SK-N-SH treated with all-trans-retinoic acid at 6 μM for 48 hours (cell line): ENCODE data around the gene VPS26A.

Experiments
- BACH2 ChIP-seq: fragments of 250-450 bp; sonication (Bioruptor Pico); IDR thresholded peaks from 2 replicates; pipeline ENCODE4 v1.9.0; 2021; ENCODE audit warnings: mild to moderate bottlenecking, borderline replicate concordance
- CREB5 ChIP-seq: fragments of 250-450 bp; sonication (Bioruptor Pico); IDR thresholded peaks from 2 replicates; pipeline ENCODE4 v1.5.1; 2020; ENCODE audit warnings: low read depth, mild to moderate bottlenecking, moderate library complexity
- CSDC2 ChIP-seq: fragments of 250-450 bp; sonication (Bioruptor Pico); IDR thresholded peaks from 2 replicates; pipeline ENCODE4 v1.5.0; 2020; ENCODE audit warnings: mild to moderate bottlenecking, moderate library complexity
- PATZ1 ChIP-seq: fragments of 250-450 bp; sonication (Bioruptor Pico); IDR thresholded peaks from 2 replicates; pipeline ENCODE4 v1.8.0; 2020; ENCODE audit warnings: mild to moderate bottlenecking, moderate library complexity, borderline replicate concordance
- POU6F1 ChIP-seq: fragments of 250-450 bp; sonication (Bioruptor Pico); IDR thresholded peaks from 2 replicates; pipeline ENCODE4 v1.8.0; 2021; ENCODE audit warnings: low read depth, mild to moderate bottlenecking, moderate library complexity, borderline replicate concordance
- TCF4 ChIP-seq: fragments of 250-450 bp; sonication (Bioruptor Pico); IDR thresholded peaks from 2 replicates; pipeline ENCODE4 v1.8.0; 2021; ENCODE audit warnings: mild to moderate bottlenecking, moderate library complexity, borderline replicate concordance
- TSHZ2 ChIP-seq: fragments of 250-450 bp; sonication (Bioruptor Pico); IDR thresholded peaks from 2 replicates; pipeline ENCODE4 v1.5.0; 2020; ENCODE audit warnings: mild to moderate bottlenecking, moderate library complexity
- ZC3H10 ChIP-seq: fragments of 250-450 bp; sonication (Bioruptor Pico); IDR thresholded peaks from 2 replicates; pipeline ENCODE4 v1.5.1; 2021; ENCODE audit warnings: mild to moderate bottlenecking, moderate library complexity
- ZFP3 ChIP-seq: fragments of 250-450 bp; sonication (Bioruptor Pico); IDR thresholded peaks from 2 replicates; pipeline ENCODE4 v1.5.0; 2020; ENCODE audit warnings: mild to moderate bottlenecking, moderate library complexity
- ZFP30 ChIP-seq: fragments of 450-650 bp; formaldehyde crosslinking; IDR thresholded peaks from 2 replicates; pipeline ENCODE4 v1.5.0; 2022; ENCODE audit warnings: mild to moderate bottlenecking, moderate library complexity

GRCh38 chr10:69202332-69202731 lies 78.4 kb downstream of the VPS26A start:
- TF ChIP-seq ZC3H10: no peak
- no peak for TF ChIP-seq ZFP3 (CRISPR knock-in tag)
- TF ChIP-seq CREB5 (CRISPR knock-in tag): no peak
- no peak for TF ChIP-seq POU6F1 (CRISPR knock-in tag)
- TF ChIP-seq PATZ1 (CRISPR knock-in tag): no peak
- no peak for TF ChIP-seq BACH2 (CRISPR knock-in tag)
- no peak for TF ChIP-seq ZFP30 (CRISPR knock-in tag)
- no peak for TF ChIP-seq TSHZ2 (CRISPR knock-in tag)
- TF ChIP-seq CSDC2 (CRISPR knock-in tag): no peak
- no peak for TF ChIP-seq TCF4 (CRISPR knock-in tag)
